Neural progenitor cell (in vitro differentiated cells): ENCODE data around the gene THRB.

Experiments
- CTCF ChIP-seq: fragments of 200-600 bp; sonication (generic); IDR thresholded peaks from 2 replicates; pipeline ENCODE4 v1.5.1; 2017; ENCODE audit warnings: antibody characterized with exemption, mild to moderate bottlenecking
- EZH2 ChIP-seq: fragments of 200-600 bp; sonication (generic); IDR thresholded peaks from 2 replicates; pipeline ENCODE4 v1.6.1; 2017; ENCODE audit warnings: antibody characterized with exemption, mild to moderate bottlenecking, moderate library complexity
- EZH2phosphoT487 ChIP-seq: fragments of 200-600 bp; sonication (generic); IDR thresholded peaks from 2 replicates; pipeline ENCODE4 v1.6.1; 2017; ENCODE audit warnings: antibody characterized with exemption

GRCh38 chr3:24454856-24455255 is 39.8 kb downstream of the THRB start:
- no peak for TF ChIP-seq CTCF
- no peak for TF ChIP-seq EZH2
- TF ChIP-seq EZH2phosphoT487 = no peak
